ENCODE data around the gene CADM1. TPM values are rescaled to one million over a fixed set of nuclear protein-coding genes. Genes with fewer than 3 reads are reported as not detected.

CADM1 gene
- polyA plus RNA-seq, 1 donor (not counting 4 experiments of a cell fraction or from before 2014, with no cell fraction given), result 9.5 TPM

DNA sequence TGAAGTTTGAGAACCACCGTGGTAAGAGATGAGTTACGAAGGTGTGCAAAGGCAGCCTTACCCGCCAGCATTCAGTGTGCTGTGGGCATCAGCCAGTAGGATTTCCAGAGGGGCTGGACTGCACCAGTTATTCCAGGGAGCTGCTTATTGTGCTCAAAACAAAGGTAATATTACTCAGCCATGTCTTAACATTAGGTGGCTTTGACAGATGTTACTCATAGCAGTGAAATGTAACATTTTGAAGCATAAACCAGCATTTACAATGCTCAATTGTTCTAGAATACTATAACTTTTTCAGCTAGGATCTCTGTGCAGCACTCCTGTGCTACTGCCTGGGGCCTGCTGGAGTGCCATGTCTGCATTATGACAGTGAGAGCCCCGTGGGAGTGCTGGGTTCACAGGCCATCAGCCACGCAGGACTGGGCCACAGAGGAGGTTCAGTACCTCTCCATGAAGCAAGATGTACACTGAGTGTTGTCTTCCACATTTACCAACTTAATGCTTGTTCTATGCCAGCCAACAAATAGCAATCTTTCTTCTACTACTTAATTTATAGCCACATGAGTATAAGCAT is 238.1 kb downstream of the CADM1 start:
- Histone ChIP-seq H3K79me2 (ENCODE audit: control insufficient read depth, insufficient read depth, low read length) (no peaks in the 10 kb centered on the region), H3K9me1 (ENCODE audit: control insufficient read depth, extremely low read depth, insufficient read depth, low read length) (no peaks in the 10 kb centered on the region), H3K9me3 (ENCODE audit: control insufficient read depth, low read depth, low read length) (no peaks in the 10 kb centered on the region), H2AFZ (ENCODE audit: control insufficient read depth, low read length) (no peak overlapping the region), H3K9ac (ENCODE audit: control insufficient read depth, extremely low read depth, insufficient read depth, low read length) (no peak overlapping the region), H3K36me3 (ENCODE audit: control insufficient read depth in 2 of 2, extremely low read depth in 1 of 2, insufficient read depth in 2 of 2, low read length in 2 of 2) (no peaks in the 10 kb centered on the region), H3K4me3 (ENCODE audit: control insufficient read depth in 2 of 3, extremely low read depth in 1 of 3, insufficient read depth in 2 of 3, low read depth in 1 of 3, low read length in 3 of 3) (no peak overlapping the region), H3K4me1 (ENCODE audit: control insufficient read depth, extremely low read depth, insufficient read depth, low read length) (peaks cover 3% of the 10 kb centered on the region), H3K27me3 (ENCODE audit: control insufficient read depth, extremely low read depth, insufficient read depth, low read length) (no peaks in the 10 kb centered on the region), H4K20me1 (ENCODE audit: control insufficient read depth, extremely low read depth, insufficient read depth, low read length) (no peaks in the 10 kb centered on the region), H3K4me2 (ENCODE audit: control insufficient read depth, extremely low read depth, insufficient read depth, low read depth, low read length) (no peak overlapping the region), H3K27ac (ENCODE audit: control insufficient read depth, insufficient read depth, low read length) (no peak overlapping the region)
- TF ChIP-seq EZH2 (IDR thresholded peaks at IDR 0.05; ENCODE audit: low read length), result no peak
- TF ChIP-seq, protein P1, sequence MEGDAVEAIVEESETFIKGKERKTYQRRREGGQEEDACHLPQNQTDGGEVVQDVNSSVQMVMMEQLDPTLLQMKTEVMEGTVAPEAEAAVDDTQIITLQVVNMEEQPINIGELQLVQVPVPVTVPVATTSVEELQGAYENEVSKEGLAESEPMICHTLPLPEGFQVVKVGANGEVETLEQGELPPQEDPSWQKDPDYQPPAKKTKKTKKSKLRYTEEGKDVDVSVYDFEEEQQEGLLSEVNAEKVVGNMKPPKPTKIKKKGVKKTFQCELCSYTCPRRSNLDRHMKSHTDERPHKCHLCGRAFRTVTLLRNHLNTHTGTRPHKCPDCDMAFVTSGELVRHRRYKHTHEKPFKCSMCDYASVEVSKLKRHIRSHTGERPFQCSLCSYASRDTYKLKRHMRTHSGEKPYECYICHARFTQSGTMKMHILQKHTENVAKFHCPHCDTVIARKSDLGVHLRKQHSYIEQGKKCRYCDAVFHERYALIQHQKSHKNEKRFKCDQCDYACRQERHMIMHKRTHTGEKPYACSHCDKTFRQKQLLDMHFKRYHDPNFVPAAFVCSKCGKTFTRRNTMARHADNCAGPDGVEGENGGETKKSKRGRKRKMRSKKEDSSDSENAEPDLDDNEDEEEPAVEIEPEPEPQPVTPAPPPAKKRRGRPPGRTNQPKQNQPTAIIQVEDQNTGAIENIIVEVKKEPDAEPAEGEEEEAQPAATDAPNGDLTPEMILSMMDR (optimal IDR thresholded peaks at IDR 0.05 in 1 of 3, IDR thresholded peaks at IDR 0.05 in 1 of 3, conservative IDR thresholded peaks at IDR 0.05 in 1 of 3; ENCODE audit: extremely low read depth in 1 of 3, insufficient read depth in 2 of 3, low read length in 3 of 3), result no peak
- dilution Hi-C loops (cut with MboI; ENCODE audit: extremely low pct_ligation_motif_present, low sequenced_read_pairs), result no loop called here
- FAIRE-seq, result peak; percentile 52
- DNase-seq (ENCODE audit: low read depth, low spot score), result no peak

DNA sequence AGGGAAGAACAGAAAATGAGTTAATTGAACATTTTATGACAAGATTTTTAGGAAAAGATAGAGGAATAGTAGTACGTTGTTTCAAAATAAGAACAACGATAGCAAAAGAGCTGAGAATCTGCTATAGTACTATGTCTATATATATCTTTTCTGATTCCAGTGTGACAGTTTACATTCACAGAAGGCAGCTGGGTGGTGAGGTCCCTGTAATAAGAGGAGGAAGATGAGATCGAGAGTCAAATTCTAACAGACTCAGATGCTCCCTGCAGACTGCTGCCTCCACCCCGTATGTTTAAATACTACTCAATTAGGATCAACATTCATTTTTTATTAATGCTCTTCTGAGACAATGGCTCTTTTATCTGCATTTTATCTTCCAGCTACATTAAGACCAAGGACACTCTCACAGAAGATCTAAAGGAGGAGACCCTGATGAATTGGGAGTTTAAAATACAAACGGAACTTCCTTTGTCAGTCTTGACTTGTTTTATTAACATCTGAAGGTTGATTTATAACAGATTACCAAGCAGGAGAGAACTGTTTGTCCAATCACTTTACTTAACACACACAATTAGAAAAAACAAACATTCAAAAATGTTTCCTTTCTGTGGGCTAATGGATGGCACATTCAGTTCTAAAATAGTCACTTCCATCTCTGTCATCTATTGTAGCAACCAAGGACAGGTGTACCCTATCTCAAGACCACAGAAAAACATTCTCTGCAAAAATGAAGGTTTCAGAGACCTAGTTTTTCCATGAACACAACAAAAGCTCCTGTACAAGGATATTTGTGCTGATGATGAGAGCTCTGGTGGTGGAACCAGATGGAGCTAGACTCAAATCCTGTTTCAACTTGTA is 240.2 kb downstream of the CADM1 start:
- Histone ChIP-seq H3K79me2 (ENCODE audit: control insufficient read depth, insufficient read depth, low read length) (no peaks in the 10 kb centered on the region), H3K4me2 (ENCODE audit: control insufficient read depth, extremely low read depth, insufficient read depth, low read depth, low read length) (no peak overlapping the region), H3K27ac (ENCODE audit: control insufficient read depth, insufficient read depth, low read length) (no peak overlapping the region), H3K4me3 (ENCODE audit: control insufficient read depth in 2 of 3, extremely low read depth in 1 of 3, insufficient read depth in 2 of 3, low read depth in 1 of 3, low read length in 3 of 3) (no peak overlapping the region), H3K4me1 (ENCODE audit: control insufficient read depth, extremely low read depth, insufficient read depth, low read length) (peaks cover 3% of the 10 kb centered on the region), H3K9me3 (ENCODE audit: control insufficient read depth, low read depth, low read length) (no peaks in the 10 kb centered on the region), H2AFZ (ENCODE audit: control insufficient read depth, low read length) (no peak overlapping the region), H4K20me1 (ENCODE audit: control insufficient read depth, extremely low read depth, insufficient read depth, low read length) (no peaks in the 10 kb centered on the region), H3K36me3 (ENCODE audit: control insufficient read depth in 2 of 2, extremely low read depth in 1 of 2, insufficient read depth in 2 of 2, low read length in 2 of 2) (no peaks in the 10 kb centered on the region), H3K9me1 (ENCODE audit: control insufficient read depth, extremely low read depth, insufficient read depth, low read length) (no peaks in the 10 kb centered on the region), H3K9ac (ENCODE audit: control insufficient read depth, extremely low read depth, insufficient read depth, low read length) (no peak overlapping the region), H3K27me3 (ENCODE audit: control insufficient read depth, extremely low read depth, insufficient read depth, low read length) (no peaks in the 10 kb centered on the region)
- DNase-seq (ENCODE audit: low read depth, low spot score), result no peak
- no peak for FAIRE-seq
- TF ChIP-seq, protein P1 (optimal IDR thresholded peaks at IDR 0.05 in 1 of 3, IDR thresholded peaks at IDR 0.05 in 1 of 3, conservative IDR thresholded peaks at IDR 0.05 in 1 of 3; ENCODE audit: extremely low read depth in 1 of 3, insufficient read depth in 2 of 3, low read length in 3 of 3), result no peak
- TF ChIP-seq EZH2 (IDR thresholded peaks at IDR 0.05; ENCODE audit: low read length), result no peak
- dilution Hi-C loops (cut with MboI; ENCODE audit: extremely low pct_ligation_motif_present, low sequenced_read_pairs), result no loop called here

Measured in keratinocyte (primary cell).